GM18520 (cell line): Measurements from ENCODE around the gene BARHL1.

Source experiments
- ATAC-seq: cut with Tn5 transposase; IDR thresholded peaks from one replicate; pipeline ENCODE4 v1.9.1; 2021; ENCODE audit not compliant: unreplicated experiment

Gene BARHL1

DNA sequence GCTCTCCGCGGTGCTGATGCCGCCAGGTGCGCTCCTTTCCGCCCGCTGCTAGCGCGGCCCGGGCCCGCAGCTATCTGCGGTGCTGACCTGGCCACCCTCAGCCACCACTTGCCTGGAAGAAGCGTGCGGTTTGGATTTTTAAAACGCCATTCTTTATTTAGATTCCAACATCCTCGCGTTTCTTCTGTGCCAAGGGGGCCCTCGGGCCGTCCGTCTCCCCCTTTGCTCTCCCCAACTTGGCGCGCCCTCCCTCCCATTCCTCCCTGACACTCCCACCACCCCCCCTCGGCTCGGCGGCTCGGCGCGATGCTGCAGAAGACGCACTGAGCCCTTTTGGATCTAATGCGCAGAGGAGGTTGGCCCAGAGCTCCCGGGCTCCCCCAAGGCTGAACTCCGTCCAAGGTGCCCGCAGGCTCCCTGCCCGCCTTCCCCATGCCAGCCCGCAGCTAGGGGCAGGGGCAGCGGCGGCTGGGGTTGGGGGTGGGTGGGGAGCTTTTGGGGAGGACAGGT, at the start of gene BARHL1:
BARHL1 (plus strand) TSS at position 331 of the 510 bp plus-strand sequence. CDS start 192 bp downstream, outside the sequence.
- no peak for ATAC-seq

DNA sequence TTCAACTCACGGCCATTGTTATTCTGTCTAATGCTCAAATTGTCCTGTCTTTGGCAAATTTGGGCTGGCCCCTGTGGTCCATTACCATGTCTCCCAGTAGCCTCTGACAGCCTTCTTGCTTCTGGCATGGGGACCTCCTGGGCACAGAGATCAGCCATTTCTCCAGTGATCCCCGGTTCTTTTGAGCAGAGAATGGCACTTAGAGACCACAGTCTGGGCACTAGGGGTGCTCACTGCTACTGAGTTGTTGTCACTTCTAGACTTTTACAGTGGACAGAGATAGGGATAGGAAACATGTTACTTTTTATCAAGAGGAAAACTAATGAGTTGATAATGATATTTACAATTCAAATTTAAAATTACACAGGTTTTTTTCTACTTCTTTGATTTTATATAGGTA, 47.6 kb upstream of the BARHL1 start:
- ATAC-seq, result no peak

DNA sequence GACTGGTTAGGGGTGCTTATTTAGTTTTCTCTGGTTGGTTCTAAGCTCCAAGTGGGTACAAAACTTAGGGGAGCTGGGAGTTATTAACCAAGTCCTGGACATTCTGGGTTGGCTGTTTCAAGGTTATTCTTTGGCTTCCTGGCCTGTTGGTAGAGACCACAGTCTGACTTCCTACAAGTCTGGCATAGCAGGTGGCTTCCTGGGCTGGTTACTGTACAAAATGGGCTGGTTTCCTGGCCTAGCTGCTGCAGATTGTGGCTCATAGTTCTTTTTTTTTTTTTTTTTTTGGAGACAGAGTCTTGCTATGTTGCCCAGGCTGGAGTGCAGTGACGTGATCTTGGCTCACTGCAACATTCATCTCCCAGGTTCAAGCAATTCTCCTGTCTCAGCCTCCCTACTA, 46.3 kb upstream of the BARHL1 start:
- ATAC-seq, result no peak

- ATAC-seq, result no peak
These were observed 45.1 kb upstream of the BARHL1 start for GRCh38 chr9:132537352-132537751.

GRCh38 chr9:132538071-132538470, 44.3 kb upstream of the BARHL1 start:
- no peak for ATAC-seq

DNA sequence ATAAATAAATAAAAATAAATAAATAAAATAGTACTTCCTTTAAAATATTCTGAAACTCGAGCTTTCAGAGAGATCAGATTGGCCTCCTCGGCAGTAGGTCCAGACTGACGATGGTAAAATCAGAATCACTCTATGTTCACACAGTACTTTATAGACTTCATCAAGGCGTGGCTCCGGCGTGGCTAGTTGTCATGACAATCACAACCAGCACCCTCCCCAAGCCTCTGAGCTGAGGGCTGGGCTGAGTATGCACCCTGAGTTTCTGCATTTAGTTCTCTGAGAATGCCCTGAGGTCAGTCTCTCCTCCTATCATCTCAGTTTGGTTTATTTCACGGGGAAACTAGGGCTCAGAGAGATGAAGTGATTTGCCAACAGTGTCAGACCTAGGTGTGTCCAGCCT, 43.3 kb upstream of the BARHL1 start:
- ATAC-seq, result no peak

- ATAC-seq, result no peak
These were observed 41.4 kb upstream of the BARHL1 start for GRCh38 chr9:132541051-132541450.

DNA sequence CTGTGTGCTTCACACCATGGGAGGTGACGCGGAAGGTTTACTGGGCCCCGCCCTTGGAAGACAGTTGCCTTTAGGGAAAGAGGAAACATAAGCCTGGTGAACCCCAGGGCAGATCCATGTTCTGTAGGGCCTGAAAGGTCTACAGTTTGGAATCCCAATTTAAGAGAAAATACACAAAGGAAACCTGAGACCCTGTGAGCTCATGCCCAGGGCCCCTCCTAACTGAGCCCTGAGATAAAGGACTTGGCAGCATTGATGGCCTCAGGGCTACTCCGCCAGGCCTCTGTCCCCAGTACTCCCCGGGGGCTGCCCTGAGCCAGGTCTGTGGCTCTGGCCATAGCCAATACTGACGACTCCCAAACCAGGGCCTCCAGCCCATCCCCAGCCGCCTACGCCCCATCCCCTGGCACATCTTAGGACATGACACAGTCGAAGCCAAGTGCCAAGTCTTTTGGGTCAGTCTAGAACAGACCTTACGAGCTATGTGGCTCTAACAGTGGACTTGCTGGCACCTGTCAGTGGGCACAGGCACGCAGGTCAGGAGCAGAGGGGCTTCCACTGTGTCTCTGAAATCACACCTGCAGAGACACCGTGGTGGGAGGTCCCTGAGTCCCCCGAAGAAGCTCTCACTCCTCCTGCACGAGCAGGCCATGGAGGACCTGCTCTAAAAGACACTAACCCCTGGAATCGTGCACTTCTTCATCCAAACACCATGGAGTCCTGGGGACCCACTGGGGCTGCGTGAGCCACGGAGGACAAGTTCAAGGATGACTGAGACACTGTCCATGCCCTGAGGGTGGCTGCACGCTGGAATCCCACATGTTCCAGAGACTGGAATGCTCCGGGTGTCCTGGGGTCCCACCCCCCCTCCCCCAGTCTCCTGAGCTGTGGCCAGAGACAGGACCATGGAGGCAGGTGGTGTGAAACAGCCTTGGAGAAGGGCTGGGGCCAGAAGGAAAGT, 40.3 kb upstream of the BARHL1 start:
- ATAC-seq, result no peak

- no peak for ATAC-seq
These were observed 39.2 kb upstream of the BARHL1 start for GRCh38 chr9:132543251-132543650.

GRCh38 chr9:132543960-132544359, 38.4 kb upstream of the BARHL1 start:
- ATAC-seq, result no peak

DNA sequence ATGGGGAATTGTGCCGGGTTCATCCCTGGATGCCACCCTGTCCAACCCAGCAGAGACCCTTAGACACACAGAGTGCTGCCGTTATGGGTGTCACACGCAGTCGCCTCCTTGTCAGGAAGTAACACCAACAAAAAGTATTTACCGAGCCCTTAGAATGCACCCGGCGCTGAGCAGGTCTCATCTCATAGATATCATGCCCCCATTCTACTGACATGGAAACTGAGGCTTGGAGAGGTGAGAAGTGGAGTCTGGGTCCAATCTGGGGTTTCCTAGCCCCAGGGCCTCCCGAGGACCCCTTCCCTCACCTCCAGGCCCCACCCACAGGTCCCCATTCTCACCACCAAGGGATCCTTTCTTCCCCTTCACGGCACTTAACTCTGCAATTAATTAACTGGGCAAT, 36.8 kb upstream of the BARHL1 start:
- ATAC-seq, result no peak

DNA sequence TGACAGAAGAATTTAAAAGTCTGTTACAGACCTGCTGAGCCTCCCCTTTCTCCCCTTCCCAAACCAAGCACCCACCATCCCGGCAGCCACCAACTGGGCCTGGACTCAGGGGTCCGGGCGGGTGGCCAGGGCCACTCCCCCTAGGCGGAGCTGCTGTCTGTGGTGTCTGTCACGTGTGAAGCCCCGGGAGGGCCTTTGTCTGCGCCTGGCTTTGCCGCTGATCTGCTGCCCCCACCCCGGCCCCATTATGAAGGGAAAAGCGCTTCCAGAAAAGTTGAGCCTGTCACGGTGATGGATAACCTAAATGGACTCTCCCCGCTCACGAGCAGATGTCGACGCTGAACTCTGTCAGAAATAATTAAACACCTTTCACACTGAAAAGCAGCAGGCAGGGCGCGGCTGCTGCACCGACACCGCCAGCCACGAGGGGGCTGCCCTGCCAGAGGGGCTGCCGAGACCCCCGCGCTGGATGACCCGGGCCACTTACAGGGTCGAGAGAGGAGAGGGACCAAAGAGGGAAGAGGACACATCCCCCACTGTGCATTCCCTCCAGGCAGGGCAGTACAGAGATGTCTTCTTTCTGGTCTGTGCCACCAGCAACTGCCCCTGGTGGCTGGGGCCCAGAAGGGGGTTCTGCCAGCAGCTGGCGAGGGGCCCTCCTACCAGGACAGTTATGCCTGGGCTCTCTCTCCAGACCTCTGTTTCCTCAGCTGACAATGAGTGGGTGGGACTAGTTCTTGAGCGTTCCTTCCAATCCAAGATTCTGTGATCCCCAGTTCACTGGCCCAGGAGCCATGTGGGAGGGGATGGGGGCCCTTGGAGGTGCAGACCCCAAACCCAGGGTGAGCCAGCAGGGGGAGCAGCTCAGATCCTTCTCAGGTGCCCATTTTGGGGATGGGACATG, 36.0 kb upstream of the BARHL1 start:
- no peak for ATAC-seq

- ATAC-seq, result no peak
These were observed 35.4 kb upstream of the BARHL1 start for GRCh38 chr9:132547052-132547431.

DNA sequence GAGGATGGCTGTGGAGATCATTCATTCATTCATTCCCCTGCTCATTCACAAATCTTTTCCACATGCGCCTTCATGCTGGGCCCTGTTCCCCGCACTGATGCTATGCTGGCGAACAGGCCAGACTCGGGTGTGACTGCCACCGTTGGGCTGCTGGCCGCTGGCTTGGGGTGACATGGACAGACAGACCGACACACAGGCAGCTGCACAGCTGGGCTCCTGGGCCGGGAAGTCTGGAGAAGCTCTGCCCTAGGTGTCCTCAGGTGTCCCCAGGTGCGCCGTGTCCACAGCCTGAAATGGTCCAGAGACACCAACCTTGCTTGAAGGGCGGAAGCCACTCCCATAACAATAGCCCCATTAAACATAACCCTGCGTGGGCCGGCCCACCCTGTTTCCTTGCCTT, 35.0 kb upstream of the BARHL1 start:
- no peak for ATAC-seq

DNA sequence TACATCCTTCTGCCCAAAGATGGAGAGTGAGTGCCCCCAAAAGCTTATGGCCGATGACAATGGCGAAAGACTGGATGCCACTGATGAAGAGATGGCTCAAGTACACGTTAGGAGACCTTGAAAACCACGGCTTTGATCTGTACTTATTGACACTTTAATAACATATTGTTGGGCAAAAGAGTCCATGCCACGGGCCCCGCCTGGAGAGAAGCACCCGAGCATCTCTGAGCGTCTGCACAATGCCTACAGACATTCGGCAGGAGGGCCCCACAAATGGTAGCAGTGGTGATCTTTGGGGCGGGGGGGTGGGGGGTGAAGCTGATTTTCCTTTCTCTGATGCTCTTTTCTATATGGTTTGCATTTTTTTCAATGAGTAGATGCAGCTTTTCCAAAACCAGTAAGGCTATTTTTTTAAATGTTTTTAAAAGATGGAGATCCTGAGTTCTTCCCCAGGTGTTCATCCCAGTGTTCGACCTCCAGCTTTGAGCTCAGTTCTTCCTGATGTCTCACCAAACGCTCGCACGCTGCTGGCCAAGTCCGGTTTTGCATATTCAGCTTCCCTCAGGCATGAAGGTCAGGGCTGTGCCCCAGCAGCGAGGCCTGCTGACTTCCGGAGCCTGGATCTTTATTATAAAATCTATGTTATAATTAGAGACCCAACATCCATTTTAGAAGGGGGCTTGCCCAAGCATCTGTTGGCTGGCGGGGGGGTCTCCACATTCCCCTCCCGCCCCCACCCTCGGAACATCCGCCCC, 34.3 kb upstream of the BARHL1 start:
- no peak for ATAC-seq

DNA sequence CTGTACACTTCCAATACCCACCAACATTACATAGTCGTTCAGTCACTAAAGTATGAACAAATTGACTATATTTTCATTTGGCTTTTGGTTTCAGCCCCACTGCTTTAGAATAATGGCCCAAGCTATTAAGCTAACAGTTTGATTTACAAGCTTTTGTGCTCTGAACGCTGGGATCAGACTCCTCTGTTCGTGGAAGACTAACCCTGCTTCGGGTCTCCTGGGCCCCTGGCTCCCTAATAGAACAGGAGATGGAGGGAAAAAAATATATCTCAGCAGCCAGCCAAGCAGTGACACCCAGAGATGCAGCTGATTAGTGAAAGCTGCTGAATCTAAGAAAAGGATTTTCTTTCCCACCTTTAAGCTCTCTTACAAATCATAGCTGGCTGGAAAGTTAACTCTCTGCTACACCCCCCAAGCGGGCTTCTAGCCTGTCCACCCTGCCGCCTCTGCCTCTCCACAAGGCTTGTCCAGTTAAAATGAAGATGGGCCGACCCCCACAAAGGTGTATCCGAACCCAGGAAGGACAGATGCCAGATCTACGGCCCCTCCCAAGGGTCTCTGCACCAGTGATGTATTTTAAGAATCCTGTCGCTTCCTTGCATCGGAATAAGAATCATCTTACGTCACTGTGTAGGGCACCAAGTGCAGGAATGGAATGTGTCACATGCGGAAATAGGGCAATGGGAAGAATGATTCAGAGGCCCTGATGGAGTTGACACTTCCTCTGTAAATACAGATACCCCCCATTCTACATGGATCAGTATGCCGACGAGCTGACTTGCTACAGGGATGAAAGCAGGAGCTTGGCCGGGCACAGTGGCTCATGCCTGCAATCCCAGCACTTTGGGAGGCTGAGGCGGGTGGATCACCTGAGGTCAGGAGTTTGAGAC, 33.4 kb upstream of the BARHL1 start:
- ATAC-seq, result no peak

DNA sequence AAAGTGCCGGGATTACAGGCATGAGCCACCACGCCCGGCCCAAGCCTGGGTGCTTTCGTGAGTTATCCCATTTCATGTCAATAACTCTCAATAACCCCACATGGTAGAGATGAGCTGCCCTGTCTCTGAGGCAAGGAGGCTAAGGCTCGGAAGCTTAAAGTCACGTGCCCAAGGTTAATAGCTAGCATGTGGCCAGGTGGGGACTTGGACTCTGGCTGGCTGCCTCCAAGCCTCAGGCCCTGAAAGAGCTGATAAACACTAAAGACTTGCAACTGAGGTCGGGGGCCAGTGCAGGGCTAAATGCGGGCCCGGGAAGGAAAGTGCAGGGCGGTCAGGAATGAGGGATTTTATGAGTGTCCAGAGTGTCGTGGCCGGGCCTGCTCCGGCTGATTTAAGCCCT, 30.9 kb upstream of the BARHL1 start:
- ATAC-seq, result no peak

DNA sequence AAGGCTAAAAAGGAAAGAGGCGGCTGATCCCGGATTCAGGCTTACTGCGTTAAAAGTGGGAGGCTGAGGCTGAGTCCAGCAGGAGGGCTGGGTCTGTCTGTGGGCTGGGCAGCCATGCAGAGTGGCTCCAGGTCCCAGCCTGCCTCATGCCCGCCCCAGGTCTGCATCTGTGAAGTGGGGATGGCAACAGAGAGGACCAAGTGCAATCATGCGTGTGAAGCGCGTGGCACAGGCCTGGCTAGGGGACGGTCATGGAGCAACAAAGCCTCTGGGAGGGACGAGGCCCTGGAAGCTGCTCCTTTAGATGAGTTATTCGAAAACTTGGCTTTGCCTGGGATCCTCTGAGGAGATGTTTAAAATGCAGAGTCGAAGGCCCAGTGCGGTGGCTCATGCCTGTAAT, 30.4 kb upstream of the BARHL1 start:
- ATAC-seq, result no peak

DNA sequence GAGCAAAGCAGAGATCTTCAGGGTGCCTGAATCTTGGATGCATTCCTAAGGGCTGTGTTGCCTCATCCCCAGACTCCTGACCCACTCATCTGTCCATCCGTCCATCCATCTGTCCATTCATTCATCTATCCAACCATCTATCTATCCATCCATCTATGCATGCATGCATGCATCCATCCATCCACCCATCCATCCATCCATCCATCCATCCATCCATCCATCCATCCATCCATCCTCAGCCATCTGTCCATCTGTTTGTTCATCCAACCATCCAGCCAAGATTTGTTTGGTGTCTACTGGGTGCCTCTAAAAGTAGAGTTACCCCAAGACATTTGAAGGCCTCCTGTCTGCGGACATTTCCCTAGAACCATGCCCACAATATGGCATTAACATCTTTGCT, 27.7 kb upstream of the BARHL1 start:
- no peak for ATAC-seq

- no peak for ATAC-seq
These were observed 26.9 kb upstream of the BARHL1 start for GRCh38 chr9:132555528-132555927.
